GM18867 (cell line): Measurements from ENCODE around the gene MAST3.
A peak's percentile ranks its signal among the peaks of the same experiment; 100 is the strongest.

Source experiments
- ATAC-seq: cut with Tn5 transposase; IDR thresholded peaks from one replicate; pipeline ENCODE4 v1.9.1; 2021; ENCODE audit warnings: mild to moderate bottlenecking, moderate library complexity; ENCODE audit not compliant: unreplicated experiment

MAST3 gene

DNA sequence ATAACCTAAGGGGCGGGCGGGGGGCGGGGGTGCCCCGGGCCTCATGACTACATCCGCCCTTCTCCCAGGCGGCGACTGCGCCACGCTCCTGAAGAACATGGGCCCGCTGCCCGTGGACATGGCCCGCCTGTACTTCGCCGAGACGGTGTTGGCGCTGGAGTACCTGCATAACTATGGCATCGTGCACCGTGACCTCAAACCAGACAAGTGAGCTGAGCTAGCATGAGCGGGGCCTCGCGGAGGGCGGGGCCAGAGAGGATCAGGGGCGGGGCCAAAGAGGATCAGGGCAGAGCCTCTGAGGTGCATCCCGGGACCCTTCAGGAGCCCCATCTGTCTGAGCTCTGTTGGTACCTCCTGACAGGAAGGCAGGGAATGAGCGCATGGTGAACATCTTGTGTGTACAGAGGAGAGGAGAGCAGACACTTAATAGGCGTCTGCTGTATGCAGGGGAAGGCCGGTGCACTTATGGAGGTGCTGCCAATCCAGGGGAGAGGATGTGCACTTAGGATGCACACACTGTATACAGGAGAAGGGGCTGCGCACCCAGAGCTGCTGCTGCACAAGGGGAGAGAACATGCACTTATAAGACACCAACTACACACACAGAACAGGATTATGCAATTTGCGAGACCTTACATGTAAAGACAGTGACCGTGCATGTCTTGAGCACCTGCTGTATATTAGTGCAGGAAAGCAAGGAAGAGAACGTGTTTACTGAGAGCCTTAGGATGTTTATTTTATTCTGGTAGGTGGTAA, 34.4 kb downstream of the MAST3 start:
- ATAC-seq = no peak

DNA sequence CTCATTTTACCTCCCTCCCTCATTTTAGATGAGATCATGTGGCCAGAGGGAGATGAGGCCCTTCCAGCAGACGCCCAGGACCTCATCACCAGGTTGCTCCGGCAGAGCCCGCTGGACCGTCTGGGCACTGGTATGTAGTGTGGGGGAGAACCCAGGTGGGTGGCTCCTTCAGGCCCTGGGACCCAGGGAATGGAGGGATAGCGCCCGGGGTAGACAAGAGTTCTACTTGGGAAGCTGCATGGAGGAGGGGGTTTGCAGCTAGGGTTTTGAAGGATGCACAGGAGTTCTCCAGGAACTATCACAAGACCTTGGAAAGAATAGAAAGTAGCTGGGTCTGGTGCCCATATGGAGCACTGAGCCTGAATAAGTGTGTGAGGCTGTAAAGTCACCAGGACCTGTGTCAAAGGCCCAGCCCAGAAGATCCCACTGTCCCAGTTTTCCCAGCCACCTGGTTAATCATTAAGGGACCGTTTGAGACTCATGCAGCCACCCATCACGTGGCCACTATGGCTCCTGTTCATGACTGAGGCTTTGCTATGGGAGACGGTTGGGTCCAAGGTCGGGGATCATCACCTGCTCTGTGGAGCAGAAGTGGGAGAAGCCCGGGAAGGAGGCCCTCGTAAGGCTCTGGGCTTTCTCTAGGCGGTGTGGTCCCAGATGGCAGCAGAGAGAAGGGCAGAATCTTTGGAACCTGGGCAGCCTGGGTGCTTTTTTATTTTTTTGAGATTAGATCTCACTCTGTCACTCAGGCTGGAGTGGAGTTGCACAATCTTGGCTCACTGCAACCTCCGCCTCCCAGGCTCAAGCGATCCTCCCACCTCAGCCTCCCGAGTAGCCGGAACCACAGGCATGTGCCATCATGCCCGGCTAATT, 38.4 kb downstream of the MAST3 start:
- ATAC-seq = no peak

DNA sequence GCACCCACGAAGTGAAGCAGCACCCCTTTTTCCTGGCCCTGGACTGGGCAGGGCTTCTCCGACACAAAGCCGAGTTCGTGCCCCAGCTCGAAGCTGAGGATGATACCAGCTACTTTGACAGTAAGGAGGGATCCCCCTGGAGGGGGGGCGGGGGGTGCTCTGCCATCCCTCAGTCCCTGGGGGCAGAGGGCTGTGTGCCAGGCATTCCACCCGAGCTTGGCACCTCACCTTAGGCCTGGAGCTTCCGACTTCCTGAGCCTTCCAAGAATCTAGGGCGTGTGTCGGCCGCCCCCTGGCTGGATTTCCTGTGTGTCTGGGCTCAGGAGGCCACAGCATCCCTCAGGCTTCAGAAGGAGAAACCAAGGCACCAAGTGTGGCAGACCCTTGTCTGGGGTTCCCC, 39.7 kb downstream of the MAST3 start:
- ATAC-seq = no peak

DNA sequence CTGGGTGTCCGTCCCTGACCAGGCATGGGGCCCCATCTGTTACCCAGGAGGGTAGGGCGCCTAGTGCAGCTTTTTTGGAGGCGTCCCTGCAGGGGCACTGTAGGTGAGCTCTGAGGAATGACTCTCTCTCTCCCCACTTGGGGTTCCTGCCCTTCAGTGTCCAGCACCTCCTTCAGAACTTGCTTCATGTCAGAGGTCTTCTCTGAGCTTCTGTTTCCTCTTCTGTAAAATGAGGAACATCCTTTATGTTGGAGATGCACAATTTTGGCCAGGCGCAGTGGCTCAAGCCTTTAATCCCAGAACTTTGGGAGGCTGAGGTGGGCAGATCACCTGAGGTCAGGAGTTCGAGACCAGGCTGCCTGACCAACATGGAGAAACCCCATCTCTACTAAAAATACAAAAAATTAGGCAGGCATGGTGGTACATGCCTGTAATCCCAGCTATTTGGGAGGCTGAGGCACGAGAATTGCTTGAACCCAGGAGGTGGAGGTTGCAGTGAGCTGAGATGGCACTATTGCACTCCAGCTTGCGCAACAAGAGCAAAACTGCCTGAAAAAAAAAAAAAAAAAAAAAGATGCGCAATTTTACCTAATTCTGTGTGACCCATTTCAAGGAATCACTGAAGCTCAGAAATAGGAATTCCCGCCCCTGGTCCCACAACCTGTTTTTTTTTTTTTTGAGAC, 40.2 kb downstream of the MAST3 start:
- ATAC-seq = no peak

DNA sequence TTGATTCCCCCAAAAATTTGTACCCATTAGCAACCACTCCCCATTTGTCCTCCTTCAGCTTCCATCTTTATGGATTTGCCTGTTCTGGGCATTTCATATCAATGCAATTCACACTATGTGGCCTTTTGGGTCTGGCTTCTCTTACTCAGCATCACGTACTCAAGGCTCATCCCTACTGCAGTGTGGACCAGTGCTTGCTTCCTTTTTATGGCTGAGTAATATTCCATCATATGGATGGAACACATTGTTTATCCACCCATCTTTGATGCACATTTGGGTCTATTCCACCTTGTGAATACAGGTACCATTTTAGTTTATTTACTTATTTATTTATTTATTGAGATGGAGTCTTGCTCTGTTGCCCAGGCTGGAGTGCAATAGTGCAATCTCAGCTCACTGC, 42.9 kb downstream of the MAST3 start:
- ATAC-seq = no peak

DNA sequence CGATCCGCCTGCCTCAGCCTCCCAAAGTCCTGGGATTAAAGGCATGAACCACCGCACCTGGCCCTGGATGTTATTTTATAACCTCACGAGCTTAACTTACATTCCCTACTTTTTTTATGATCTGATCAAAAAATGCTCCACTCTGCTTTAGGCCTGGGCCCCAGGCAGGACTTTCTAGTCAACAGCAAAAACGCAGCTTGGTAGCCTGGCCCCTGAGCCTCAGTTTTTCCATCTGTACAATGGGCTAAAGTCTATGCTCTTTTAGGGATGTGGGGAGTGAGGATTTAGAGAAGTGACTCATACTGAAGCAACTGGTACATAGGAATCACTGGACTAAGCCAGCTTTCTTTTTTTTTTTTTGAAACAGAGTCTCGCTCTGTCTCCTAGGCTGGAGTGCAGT, 43.5 kb downstream of the MAST3 start:
- no peak for ATAC-seq

DNA sequence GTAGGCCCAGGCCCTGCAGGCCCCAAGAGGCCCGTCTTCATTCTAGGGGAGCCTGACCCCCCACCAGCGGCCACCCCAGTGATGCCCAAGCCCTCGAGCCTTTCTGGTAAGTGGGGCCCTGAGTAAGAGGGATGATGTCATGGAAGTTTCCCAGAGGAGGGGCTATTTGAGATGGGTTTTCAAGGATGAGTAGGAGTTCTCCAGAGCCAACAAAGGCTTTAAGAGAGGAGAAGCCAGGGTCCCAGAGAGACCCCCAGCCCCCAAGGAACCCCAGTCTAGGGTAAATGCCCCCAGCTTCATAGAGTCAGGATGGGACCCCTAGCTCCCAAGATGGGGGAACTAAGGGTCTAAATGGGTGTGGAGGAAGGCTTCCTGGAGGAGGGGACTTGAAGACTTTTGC, 46.3 kb downstream of the MAST3 start:
- ATAC-seq = no peak

DNA sequence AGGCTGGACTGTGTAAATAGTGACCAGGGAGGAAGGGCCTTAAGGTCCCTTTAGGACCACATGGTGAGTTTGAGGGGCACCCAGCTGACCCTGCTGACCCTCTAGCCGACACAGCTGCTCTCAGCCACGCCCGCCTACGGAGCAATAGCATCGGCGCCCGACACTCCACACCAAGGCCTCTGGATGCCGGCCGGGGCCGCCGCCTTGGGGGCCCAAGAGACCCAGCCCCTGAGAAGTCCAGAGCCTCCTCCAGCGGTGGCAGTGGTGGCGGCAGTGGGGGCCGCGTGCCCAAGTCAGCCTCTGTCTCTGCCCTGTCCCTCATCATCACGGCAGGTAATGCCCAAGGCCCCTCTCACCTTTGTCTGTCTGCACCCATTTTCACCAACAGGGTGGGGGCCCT, 46.8 kb downstream of the MAST3 start:
- no peak for ATAC-seq

DNA sequence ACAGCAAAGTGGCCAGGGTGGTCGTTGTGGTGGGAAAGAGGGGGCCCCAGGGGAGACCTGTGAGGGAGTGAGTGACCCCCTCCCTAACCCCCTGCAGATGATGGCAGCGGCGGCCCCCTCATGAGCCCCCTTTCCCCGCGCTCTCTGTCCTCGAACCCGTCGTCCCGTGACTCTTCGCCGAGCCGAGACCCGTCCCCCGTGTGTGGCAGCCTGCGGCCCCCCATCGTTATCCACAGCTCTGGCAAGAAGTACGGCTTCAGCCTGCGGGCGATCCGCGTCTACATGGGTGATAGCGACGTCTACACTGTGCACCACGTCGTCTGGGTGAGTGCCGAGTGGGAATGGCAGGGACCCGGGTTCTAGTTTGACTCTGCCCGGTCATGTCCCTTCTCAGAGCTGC, 47.3 kb downstream of the MAST3 start:
- no peak for ATAC-seq

DNA sequence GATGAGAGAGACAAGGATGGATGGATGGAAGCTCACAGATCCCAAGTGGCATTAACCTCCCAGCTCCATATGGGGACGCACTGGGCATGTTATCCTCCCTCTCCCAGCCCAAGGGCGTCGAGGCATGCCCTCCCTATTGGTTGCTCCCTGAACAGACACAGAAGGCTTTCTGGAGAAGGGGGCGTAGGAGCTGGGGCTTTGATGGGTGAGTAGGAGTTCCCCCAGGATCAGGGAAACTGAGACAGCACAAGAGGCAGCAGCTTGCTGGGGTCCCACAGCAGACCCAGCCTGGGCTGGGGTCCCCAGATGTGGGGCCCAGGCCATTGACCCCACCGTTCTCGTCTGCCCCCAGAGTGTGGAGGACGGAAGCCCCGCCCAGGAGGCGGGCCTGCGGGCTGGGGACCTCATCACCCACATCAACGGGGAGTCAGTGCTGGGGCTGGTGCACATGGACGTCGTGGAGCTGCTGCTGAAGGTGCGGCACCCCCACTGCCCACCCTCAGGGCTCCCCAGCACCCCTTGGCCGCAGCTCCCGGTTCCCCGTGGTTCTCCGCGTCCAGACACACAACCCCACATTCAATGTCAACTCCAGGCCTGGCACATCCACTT, 47.9 kb downstream of the MAST3 start:
- no peak for ATAC-seq

DNA sequence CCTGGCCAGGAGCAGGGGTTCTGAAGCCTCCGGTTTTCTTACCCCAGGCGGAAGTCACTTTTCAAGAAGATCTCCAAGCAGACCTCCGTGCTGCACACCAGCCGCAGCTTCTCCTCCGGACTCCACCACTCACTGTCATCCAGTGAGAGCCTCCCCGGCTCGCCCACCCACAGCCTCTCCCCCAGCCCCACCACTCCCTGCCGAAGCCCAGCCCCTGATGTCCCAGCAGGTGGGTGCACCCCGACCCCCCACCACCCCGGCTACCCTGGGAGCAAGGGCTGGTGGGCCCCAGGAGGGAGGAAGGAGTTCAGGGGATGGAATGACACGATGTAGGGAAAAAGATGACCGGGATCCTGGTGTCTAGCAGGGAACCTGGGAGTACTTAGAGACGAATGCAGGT, 49.8 kb downstream of the MAST3 start:
- ATAC-seq = no peak

DNA sequence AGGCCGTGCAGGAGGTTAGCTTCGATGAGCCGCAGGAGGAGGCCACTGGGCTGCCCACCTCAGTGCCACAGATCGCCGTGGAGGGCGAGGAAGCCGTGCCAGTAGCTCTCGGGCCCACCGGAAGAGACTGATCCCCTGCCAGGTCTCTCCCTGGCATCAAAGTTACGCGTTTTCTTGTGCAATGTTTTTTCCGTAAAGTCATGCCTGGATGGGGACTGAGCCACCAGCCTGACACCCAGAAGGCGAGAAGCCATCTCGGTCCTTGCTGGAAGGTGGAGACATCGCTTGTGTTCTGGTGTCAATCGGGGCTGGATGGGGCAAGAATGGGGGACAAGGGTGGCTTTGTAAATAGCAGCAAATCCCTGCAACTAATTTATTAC, 52.0 kb downstream of the MAST3 start:
- ATAC-seq = no peak

DNA sequence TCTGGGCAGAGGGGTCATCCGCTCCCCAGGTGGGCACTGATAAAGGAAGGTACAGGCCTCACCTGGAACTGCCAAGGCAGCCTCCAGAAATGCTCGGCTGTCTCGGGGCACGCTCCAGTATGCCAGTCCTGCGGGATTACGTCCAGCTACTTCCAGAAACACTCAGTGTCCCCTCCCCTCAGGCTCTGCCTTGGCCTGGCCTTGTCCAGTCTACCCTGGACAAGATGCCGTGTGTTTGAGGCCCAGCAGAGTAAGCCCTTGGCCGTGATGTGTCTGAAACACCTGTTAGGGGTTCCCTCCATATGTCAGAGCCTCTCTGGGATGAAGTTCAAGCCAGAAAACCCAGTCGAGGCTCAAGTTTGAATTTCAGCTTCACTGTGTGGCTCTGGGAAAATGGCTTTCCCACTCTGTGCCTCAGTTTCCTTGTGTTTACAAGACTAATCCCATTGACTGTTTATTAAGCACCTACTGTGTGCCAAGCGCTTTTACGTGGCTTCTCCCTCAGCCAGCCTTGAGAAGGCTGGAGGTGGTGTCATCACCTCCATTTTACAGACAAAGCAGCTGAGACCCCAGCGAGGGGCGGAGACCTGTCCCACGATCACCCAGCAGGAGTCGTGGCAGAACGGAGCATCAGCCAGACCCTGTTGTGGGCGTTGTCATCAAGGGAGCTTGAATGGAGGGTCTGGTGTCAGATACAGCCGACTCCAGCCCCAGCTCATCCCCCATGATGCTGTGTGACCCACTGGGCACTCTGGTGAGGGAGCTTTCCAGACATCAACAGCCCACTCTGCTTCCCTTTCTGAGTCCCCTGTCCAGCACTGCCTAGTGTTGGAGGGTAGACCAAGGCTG, 53.4 kb downstream of the MAST3 start:
- ATAC-seq = no peak

DNA sequence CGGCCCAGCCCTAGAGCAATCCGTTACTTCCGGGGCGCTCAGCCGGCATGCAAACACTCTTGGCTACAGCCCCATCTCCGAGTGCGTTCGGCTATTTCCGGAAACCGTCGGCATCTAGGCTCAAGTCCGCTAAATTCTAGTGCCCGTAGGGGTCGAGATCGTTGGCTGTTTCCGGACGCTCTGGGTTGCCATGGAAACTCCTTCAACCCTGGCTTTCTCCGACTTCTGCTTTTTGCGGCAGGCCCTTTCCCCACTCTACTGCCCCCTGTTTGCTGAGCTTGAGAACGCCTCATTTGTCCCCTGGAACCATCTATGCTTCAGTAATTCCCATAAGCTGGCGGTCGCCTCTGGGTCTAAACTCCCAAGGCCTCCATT, 54.9 kb downstream of the MAST3 start:
- ATAC-seq = peak; percentile 65

DNA sequence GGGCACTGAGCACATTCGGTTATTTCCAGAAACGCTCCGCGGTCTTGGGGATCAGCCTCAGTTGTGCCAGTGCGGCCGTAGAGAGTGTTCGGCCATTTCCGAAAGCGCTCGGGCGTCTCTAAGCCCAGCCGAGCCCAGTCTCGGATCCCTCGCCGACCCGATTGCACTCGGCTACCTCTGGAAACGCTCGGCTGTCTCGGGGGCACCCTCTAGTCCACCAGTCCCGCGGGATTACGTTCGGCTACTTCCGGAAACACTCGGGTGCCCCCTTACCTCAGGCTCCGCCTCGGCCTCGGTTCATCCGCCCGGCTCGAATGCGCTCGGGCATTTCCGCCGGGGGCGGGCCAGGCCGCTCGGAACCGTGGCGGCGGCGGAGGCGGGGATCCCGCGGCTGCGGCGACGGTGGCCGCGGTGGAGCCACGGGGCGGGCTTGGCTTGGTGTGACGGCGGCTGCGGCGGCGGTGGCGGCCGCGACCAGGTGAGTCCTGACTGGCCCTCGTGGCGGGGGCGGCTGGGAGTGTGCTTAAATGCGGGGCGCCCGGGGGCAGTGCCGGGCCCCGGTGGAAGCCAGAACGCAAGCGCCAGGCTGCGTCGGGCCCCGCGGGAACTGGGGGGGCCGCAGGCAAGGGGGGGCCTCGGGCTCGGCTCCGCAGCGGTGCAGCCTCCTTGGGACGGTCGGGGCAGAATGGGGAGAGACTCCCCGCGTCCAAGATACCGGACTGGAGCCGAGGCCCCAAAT, 55.4 kb downstream of the MAST3 start, which contains the start of gene PIK3R2:
PIK3R2 (plus strand) TSS at position 347 of the 739 bp plus-strand sequence. CDS start 2,717 bp downstream, outside the sequence.
- peak; percentile 69 for ATAC-seq

DNA sequence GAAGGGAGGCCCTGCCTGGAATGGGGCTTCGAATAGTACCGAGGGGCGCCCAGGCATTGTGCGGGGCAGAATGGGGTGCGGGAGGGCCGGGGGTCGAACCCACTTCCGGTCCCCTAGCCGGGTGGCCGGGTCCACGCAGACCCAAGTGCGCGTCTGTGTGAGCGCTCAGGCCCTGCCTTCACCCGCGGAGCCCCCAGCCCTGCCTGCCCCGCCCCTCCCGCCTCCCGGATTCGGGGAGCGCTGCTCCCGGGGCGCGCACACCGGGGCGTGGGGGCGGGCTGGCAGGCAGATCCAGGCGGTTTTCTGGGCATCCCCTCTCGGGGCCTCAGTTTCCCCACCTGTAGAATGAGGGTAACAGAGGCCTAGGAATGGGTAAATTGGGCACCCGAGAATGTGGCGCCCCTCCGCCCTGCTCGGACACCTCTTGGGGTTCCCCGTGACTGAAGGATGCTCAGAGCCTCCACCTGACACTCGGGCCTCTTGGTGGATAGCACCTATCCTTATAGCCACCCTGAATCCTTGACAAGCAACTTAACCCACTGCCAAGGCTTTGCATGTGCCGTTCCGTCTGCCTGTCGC, 56.1 kb downstream of the MAST3 start:
- no peak for ATAC-seq

DNA sequence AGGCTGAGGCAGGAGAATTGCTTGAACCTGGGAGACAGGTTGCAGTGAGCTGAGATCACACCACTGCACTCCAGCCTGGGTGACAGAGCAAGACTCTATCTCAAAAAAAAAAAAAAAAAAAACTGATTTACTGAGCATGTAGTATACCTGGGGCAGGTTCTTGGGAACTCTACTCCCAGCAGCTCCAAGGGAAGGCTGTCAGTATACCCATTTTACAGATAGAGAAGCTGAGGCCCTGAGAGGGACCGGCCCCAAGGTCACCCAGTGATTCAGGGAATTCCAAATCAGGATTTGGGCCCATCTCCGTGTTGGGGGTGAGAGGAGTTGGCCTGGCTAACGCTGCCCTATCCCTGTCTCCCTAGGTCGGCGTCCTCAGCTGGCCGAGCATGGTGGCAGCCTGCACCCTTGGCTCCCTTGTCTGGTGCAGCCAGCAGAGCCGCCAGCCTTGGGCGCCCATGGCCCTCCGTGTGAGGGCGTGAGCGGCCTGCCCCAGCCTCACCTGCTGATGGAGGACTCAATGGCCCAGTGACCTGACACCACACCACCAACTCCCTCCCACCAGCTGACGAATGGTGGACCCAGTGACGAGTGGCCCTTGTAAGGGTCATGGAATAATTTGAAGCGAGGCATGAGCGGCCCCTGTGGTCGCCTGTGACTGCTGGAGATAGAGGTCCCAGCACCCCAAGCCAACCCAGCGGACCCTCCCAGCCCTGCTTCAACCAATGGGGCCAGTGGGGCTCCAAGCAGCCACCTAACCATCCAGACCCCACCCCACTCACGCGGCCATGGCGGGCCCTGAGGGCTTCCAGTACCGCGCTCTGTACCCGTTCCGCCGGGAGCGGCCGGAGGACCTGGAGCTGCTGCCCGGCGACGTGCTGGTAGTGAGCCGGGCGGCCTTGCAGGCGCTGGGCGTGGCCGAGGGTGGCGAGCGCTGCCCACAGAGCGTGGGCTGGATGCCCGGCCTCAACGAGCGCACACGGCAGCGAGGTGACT, 57.8 kb downstream of the MAST3 start:
- ATAC-seq = no peak

DNA sequence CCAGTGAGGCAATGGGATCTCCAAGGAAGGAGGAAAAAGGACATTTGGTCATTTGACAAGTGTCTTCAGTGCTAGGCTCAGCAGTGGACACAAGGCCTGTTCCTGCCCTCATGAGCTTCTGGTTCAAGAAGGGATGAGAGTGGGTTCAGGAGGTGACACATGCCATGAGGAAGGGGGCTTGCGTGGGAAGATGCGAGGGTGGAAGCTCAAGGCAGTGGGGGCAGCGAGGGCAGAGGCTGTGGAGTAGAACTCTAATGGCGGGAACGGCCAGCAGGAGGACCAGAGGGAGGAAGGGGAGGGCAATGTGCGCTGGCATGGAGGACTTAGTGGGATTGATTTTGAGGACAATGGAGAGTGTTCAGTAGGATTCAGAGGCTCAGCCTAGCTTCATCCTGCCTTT, 58.7 kb downstream of the MAST3 start:
- ATAC-seq = no peak
